ENCODE results near the gene SEMA4A. TPM values are rescaled to one million over a fixed set of nuclear protein-coding genes. Genes with fewer than 3 reads are reported as not detected.

Gene SEMA4A
- total and polyA plus RNA-seq, 9 of the 15 experiments (the other 6 are each of a cell fraction or from before 2014, with no cell fraction given), result 0.04 to 1.7 (median 0.45) TPM

DNA sequence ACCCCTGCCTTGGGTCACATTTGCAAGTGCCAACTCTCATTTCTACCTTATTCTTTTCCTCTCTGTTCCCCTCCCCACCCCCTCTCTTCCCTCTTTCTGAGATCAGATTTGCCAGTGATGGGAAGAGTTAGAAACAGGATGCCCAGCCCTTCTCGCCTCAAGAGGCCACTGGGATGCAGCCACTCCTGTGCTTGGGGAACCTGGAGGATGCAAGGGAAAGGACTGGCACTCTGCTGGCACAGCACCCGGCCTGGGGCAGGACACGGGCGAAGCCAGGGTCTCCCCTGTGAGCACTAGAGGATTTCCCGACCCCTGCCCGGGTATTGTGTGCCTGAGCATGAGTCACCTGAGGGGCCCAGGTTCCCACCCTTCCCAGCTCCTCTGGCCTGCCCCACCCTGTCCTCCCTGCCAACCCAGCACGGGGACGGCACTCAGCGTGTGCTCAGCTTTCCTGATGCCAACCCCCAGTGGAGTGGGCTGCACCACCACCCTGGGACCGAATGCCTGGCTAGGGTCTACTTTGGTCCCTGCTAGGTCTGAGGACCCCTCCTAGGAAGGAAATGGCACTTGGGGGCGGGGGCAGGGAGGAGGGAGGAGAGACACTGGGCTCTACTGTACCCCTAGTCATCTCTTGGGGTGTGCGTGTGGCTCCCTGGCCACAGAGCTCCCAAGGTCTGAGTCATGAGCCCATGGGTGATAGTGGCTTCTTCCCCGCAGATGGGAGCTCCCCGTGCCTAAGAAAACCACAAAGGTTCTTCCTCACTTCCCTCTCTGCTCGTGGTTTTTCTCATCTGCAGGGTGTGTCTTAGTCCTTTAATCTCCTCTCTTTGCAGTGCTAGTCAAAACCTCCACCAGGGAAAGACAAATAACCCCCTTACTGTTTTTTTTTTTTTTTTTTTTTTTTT is 26.5 kb upstream of the SEMA4A start (continued):
- TF ChIP-seq, protein P1, sequence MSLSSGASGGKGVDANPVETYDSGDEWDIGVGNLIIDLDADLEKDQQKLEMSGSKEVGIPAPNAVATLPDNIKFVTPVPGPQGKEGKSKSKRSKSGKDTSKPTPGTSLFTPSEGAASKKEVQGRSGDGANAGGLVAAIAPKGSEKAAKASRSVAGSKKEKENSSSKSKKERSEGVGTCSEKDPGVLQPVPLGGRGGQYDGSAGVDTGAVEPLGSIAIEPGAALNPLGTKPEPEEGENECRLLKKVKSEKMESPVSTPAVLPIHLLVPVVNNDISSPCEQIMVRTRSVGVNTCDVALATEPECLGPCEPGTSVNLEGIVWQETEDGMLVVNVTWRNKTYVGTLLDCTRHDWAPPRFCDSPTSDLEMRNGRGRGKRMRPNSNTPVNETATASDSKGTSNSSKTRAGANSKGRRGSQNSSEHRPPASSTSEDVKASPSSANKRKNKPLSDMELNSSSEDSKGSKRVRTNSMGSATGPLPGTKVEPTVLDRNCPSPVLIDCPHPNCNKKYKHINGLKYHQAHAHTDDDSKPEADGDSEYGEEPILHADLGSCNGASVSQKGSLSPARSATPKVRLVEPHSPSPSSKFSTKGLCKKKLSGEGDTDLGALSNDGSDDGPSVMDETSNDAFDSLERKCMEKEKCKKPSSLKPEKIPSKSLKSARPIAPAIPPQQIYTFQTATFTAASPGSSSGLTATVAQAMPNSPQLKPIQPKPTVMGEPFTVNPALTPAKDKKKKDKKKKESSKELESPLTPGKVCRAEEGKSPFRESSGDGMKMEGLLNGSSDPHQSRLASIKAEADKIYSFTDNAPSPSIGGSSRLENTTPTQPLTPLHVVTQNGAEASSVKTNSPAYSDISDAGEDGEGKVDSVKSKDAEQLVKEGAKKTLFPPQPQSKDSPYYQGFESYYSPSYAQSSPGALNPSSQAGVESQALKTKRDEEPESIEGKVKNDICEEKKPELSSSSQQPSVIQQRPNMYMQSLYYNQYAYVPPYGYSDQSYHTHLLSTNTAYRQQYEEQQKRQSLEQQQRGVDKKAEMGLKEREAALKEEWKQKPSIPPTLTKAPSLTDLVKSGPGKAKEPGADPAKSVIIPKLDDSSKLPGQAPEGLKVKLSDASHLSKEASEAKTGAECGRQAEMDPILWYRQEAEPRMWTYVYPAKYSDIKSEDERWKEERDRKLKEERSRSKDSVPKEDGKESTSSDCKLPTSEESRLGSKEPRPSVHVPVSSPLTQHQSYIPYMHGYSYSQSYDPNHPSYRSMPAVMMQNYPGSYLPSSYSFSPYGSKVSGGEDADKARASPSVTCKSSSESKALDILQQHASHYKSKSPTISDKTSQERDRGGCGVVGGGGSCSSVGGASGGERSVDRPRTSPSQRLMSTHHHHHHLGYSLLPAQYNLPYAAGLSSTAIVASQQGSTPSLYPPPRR (CRISPR knock-in tag; IDR thresholded peaks at IDR 0.05; ENCODE audit: borderline replicate concordance), result no peak; the same call in 1 of the 2 replicates
- TF ChIP-seq, protein P2, sequence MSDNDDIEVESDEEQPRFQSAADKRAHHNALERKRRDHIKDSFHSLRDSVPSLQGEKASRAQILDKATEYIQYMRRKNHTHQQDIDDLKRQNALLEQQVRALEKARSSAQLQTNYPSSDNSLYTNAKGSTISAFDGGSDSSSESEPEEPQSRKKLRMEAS (CRISPR knock-in tag; IDR thresholded peaks at IDR 0.05), result peak; percentile 64
- TF ChIP-seq RBFOX2 (IDR thresholded peaks at IDR 0.05; ENCODE audit: low read depth, low read length) (peak; percentile 56), LARP7 (IDR thresholded peaks at IDR 0.05) (no peak), NR2C2 (CRISPR knock-in tag; IDR thresholded peaks at IDR 0.05) (peak; percentile 40; the same call in 1 of the 2 replicates), NR2C2 (tag; IDR thresholded peaks at IDR 0.05) (peak; percentile 21; the same call in 1 of the 2 replicates), SMARCE1 (IDR thresholded peaks at IDR 0.05) (peak; percentile 85), SMAD1 (IDR thresholded peaks at IDR 0.05; ENCODE audit: low read depth, low read length, partially characterized antibody) (no peak), ZNF121 (CRISPR knock-in tag; conservative IDR thresholded peaks at IDR 0.05) (0 out of 2 replicates have a peak, but pooled peaks have one; percentile 13), ZNF324 (CRISPR knock-in tag; IDR thresholded peaks at IDR 0.05) (0 out of 2 replicates have a peak, but pooled peaks have one; percentile 17), SPI1 (IDR thresholded peaks at IDR 0.05; ENCODE audit: borderline replicate concordance, low read depth, low read length) (peak; percentile 87), NCOA1 (IDR thresholded peaks at IDR 0.05; ENCODE audit: low read depth) (0 out of 2 replicates have a peak, but pooled peaks have one; percentile 49), SAP30 (IDR thresholded peaks at IDR 0.05; ENCODE audit: borderline replicate concordance, insufficient read depth, low read depth, low read length, poor library complexity, severe bottlenecking) (no peak), TAF9B (IDR thresholded peaks at IDR 0.05; ENCODE audit: partially characterized antibody) (no peak), ZNF263 (CRISPR knock-in tag; IDR thresholded peaks at IDR 0.05; ENCODE audit: borderline replicate concordance) (peak; percentile 63; the same call in 1 of the 2 replicates), MTA2 (IDR thresholded peaks at IDR 0.05; ENCODE audit: low read depth) (peak; percentile 32; the same call in 1 of the 2 replicates), JUND (IDR thresholded peaks at IDR 0.05; ENCODE audit: borderline replicate concordance, low read depth, low read length) (peak; percentile 93), JUND (tag; IDR thresholded peaks at IDR 0.05; ENCODE audit: borderline replicate concordance, low read depth, low read length) (peak; percentile 83; the same call in 2 of the 3 replicates), CSDE1 (IDR thresholded peaks at IDR 0.05) (no peak), CBFA2T2 (conservative IDR thresholded peaks at IDR 0.05) (0 out of 2 replicates have a peak, but pooled peaks have one; percentile 14)
